IMR-90 (cell line): ENCODE measurements around the gene CCDC50. TPM values are rescaled to one million over a fixed set of nuclear protein-coding genes. Genes with fewer than 3 reads are reported as not detected.
A peak's percentile ranks its signal among the peaks of the same experiment; 100 is the strongest.

Source experiments
- ATAC-seq: fragments of 200-7000 bp; cut with Tn5 transposase; 2 replicates; pipeline ENCODE4 v1.9.1; 2020; ENCODE audit warnings: low read depth, mild to moderate bottlenecking, moderate library complexity
- BruUV-seq: library from RNA; stranded (reverse); fragments of 400-500 nt; replicated peaks from 2 replicates; lab custom pipeline; 2021; lab: Mats Ljungman, UMichigan
- CTCF ChIA-PET: fragments of 300-600 bp; formaldehyde crosslinking; extraction: SDS; loops from one replicate; lab custom pipeline; 2021; ENCODE audit warnings: antibody characterized with exemption; lab: Yijun Ruan, JAX
- POLR2A ChIA-PET: fragments of 300-600 bp; sonication (Branson Sonifier 250); formaldehyde crosslinking; loops from one replicate; lab custom pipeline; 2022; ENCODE audit warnings: antibody characterized with exemption; ENCODE audit not compliant: unreplicated experiment; lab: Charles Lee
- DNase-seq: peaks from one replicate; pipeline ENCODE4 v3.0.0; 2013
- H2AFZ ChIP-seq: replicated peaks from 2 replicates; pipeline ENCODE3; 2013; ENCODE audit warnings: low read length, mild to moderate bottlenecking; ENCODE audit not compliant: poor library complexity
- H2AK5ac ChIP-seq: 2 replicates; pipeline ENCODE4 v1.6.1; 2013; ENCODE audit warnings: low read depth, low read length, inconsistent platforms
- H2AK9ac ChIP-seq: replicated peaks from 2 replicates; pipeline ENCODE3; 2013; ENCODE audit warnings: mild to moderate bottlenecking, low read depth, low read length, moderate library complexity; ENCODE audit not compliant: poor library complexity
- H2BK120ac ChIP-seq: 2 replicates; pipeline ENCODE4 v1.6.1; 2013; ENCODE audit warnings: low read depth, low read length, inconsistent platforms
- H2BK15ac ChIP-seq: 3 replicates; pipeline ENCODE4 v1.6.1; 2013; ENCODE audit warnings: low read depth, low read length, inconsistent platforms
- H2BK20ac ChIP-seq: 2 replicates; pipeline ENCODE4 v1.6.1; 2013; ENCODE audit warnings: low read depth, mild to moderate bottlenecking, inconsistent platforms, low read length, moderate library complexity
- H2BK5ac ChIP-seq: 2 replicates; pipeline ENCODE4 v1.6.1; 2013; ENCODE audit warnings: mild to moderate bottlenecking, low read depth, low read length, inconsistent platforms; ENCODE audit not compliant: poor library complexity, severe bottlenecking
- H3K14ac ChIP-seq: replicated peaks from 2 replicates; pipeline ENCODE4 v1.6.1; 2013; ENCODE audit warnings: low read depth, low read length, inconsistent platforms
- H3K18ac ChIP-seq: 2 replicates; pipeline ENCODE4 v1.6.1; 2013; ENCODE audit warnings: low read depth, low read length, control low read depth
- H3K23ac ChIP-seq: 2 replicates; pipeline ENCODE4 v1.6.1; 2013; ENCODE audit warnings: low read depth, low read length, inconsistent platforms
- H3K27ac ChIP-seq: 2 replicates; pipeline ENCODE4 v1.5.1; 2013; ENCODE audit warnings: mild to moderate bottlenecking, control low read depth, low read length; ENCODE audit not compliant: insufficient read depth
- H3K27me3 ChIP-seq: 2 replicates; pipeline ENCODE4 v1.6.1; 2013; ENCODE audit warnings: low read length; ENCODE audit not compliant: control insufficient read depth, insufficient read depth
- H3K36me3 ChIP-seq: 2 replicates; pipeline ENCODE4 v1.6.1; 2013; ENCODE audit warnings: low read length, mixed read lengths; ENCODE audit not compliant: control insufficient read depth, insufficient read depth
- H3K4ac ChIP-seq: 2 replicates; pipeline ENCODE4 v1.6.1; 2013; ENCODE audit warnings: low read depth, low read length, inconsistent platforms
- H3K4me1 ChIP-seq: 2 replicates; pipeline ENCODE4 v1.6.1; 2013; ENCODE audit warnings: low read length, mixed read lengths; ENCODE audit not compliant: control insufficient read depth, insufficient read depth
- H3K4me2 ChIP-seq: 2 replicates; pipeline ENCODE4 v1.6.1; 2013; ENCODE audit warnings: low read depth, mild to moderate bottlenecking, control low read depth, low read length, moderate library complexity
- H3K4me3 ChIP-seq: 2 replicates; pipeline ENCODE4 v1.5.1; 2013; ENCODE audit warnings: low read depth, mild to moderate bottlenecking, control low read depth, low read length, moderate library complexity; ENCODE audit not compliant: insufficient read depth
- H3K56ac ChIP-seq: 2 replicates; pipeline ENCODE4 v1.6.1; 2013; ENCODE audit warnings: low read length, inconsistent platforms; ENCODE audit not compliant: insufficient read depth; ENCODE audit errors: extremely low read depth
- H3K79me1 ChIP-seq, 2 experiments: 2 replicates each; pipeline ENCODE4 v1.6.1; 2013; ENCODE audit warnings: low read length in 2 of 2, inconsistent platforms in 1 of 2, low read depth in 1 of 2
- H3K9ac ChIP-seq: 2 replicates; pipeline ENCODE4 v1.6.1; 2013; ENCODE audit warnings: low read depth, low read length, control low read depth
- H3K9me1 ChIP-seq: 2 replicates; pipeline ENCODE4 v1.6.1; 2013; ENCODE audit warnings: low read length, inconsistent platforms; ENCODE audit not compliant: insufficient read depth
- H3K9me3 ChIP-seq: 2 replicates; pipeline ENCODE4 v1.6.1; 2013; ENCODE audit warnings: low read length; ENCODE audit not compliant: control insufficient read depth, insufficient read depth
- H4K20me1 ChIP-seq: 2 replicates; pipeline ENCODE4 v1.6.1; 2013; ENCODE audit warnings: low read length, inconsistent platforms; ENCODE audit not compliant: insufficient read depth
- H4K5ac ChIP-seq: 2 replicates; pipeline ENCODE4 v1.6.1; 2013; ENCODE audit warnings: mild to moderate bottlenecking, low read depth, low read length, control low read depth
- H4K8ac ChIP-seq, 2 experiments: 2 replicates each; pipeline ENCODE4 v1.6.1; 2013; ENCODE audit warnings: low read depth in 2 of 2, low read length in 2 of 2, control low read depth in 1 of 2, inconsistent platforms in 1 of 2
- H4K91ac ChIP-seq: 2 replicates; pipeline ENCODE4 v1.6.1; 2013; ENCODE audit warnings: low read depth, low read length, inconsistent platforms; ENCODE audit not compliant: insufficient read depth
- BHLHE40 ChIP-seq: fragments of 150-350 bp; IDR thresholded peaks from 2 replicates; pipeline ENCODE4 v1.6.1; 2016; ENCODE audit warnings: mild to moderate bottlenecking, low read depth, low read length
- CEBPB ChIP-seq: IDR thresholded peaks from 2 replicates; pipeline ENCODE4 v1.6.1; 2012; ENCODE audit warnings: low read depth, low read length, improper control_type of control experiment
- CHD1 ChIP-seq: IDR thresholded peaks from 2 replicates; pipeline ENCODE4 v1.6.1; 2012; ENCODE audit warnings: low read depth, low read length, improper control_type of control experiment
- FOS ChIP-seq: fragments of 150-350 bp; IDR thresholded peaks from 2 replicates; pipeline ENCODE4 v1.6.1; 2016; ENCODE audit warnings: low read depth, low read length
- MAFK ChIP-seq: IDR thresholded peaks from 2 replicates; pipeline ENCODE4 v1.6.1; 2012; ENCODE audit warnings: low read depth, low read length, improper control_type of control experiment
- MAZ ChIP-seq: IDR thresholded peaks from 2 replicates; pipeline ENCODE4 v1.6.1; 2012; ENCODE audit warnings: low read depth, mild to moderate bottlenecking, low read length, improper control_type of control experiment, moderate library complexity, borderline replicate concordance
- MXI1 ChIP-seq: IDR thresholded peaks from 2 replicates; pipeline ENCODE4 v1.6.1; 2012; ENCODE audit warnings: low read depth, mild to moderate bottlenecking, low read length, moderate library complexity, borderline replicate concordance
- NFE2L2 ChIP-seq: fragments of 150-350 bp; IDR thresholded peaks from 2 replicates; pipeline ENCODE4 v1.6.1; 2016; ENCODE audit warnings: low read depth, mild to moderate bottlenecking, low read length
- POLR2A ChIP-seq: IDR thresholded peaks from 2 replicates; pipeline ENCODE4 v1.6.1; 2012; ENCODE audit warnings: mild to moderate bottlenecking, low read depth, low read length
- RAD21 ChIP-seq: IDR thresholded peaks from 2 replicates; pipeline ENCODE4 v1.6.1; 2012; ENCODE audit warnings: low read length, improper control_type of control experiment
- RCOR1 ChIP-seq: IDR thresholded peaks from 2 replicates; pipeline ENCODE4 v1.6.1; 2012; ENCODE audit warnings: mild to moderate bottlenecking, low read length, improper control_type of control experiment; ENCODE audit not compliant: insufficient replicate concordance
- RFX5 ChIP-seq: IDR thresholded peaks from 2 replicates; pipeline ENCODE4 v1.8.0; 2012; ENCODE audit warnings: low read depth, mild to moderate bottlenecking, low read length, moderate library complexity
- SMC3 ChIP-seq: fragments of 150-350 bp; IDR thresholded peaks from 2 replicates; pipeline ENCODE4 v1.6.1; 2016; ENCODE audit warnings: low read depth, mild to moderate bottlenecking, antibody characterized with exemption, low read length, moderate library complexity
- USF2 ChIP-seq: fragments of 150-350 bp; IDR thresholded peaks from 2 replicates; pipeline ENCODE4 v1.6.1; 2017; ENCODE audit warnings: mild to moderate bottlenecking, antibody characterized with exemption, low read length, low read depth
- WGBS, 2 experiments: methylation state at CpG; one replicate each; pipeline versions ENCODE4 v1.1.5 to v1.1.7; 2013; ENCODE audit warnings: missing lambda C conversion rate in 2 of 2; ENCODE audit not compliant: insufficient read length in 1 of 2; ENCODE audit errors: extremely low coverage in 2 of 2; 5-methylcytosine and 5-hydroxymethylcytosine counted together
- dilution Hi-C: fragments of 300-500 bp; cut with HindIII; formaldehyde crosslinking; loops from one replicate; pipeline ENCODE4 v1.14.3; 2018; ENCODE audit warnings: low sequenced_read_pairs; ENCODE audit not compliant: unreplicated experiment
- in situ Hi-C: fragments of 300-500 bp; cut with MboI; formaldehyde crosslinking; loops from 3 replicates; pipeline ENCODE4 v1.14.3; 2019; ENCODE audit warnings: low sequenced_read_pairs, inconsistent platforms, mixed read lengths
- intact Hi-C: fragments of 100-400 bp; cut with micrococcal nuclease; formaldehyde crosslinking; loops from 2 replicates; pipeline ENCODE4 v1.10.0; 2022
- polyA plus RNA-seq, 3 experiments: library from polyadenylated mRNA; depleted of rRNA; stranded (reverse); fragments of >200 nt; gene quantifications; 2 replicates each; pipeline ENCODE4 v1.2.3, GENCODE V29; 2012; ENCODE audit warnings: low replicate concordance in 1 of 3
- total RNA-seq: library from RNA; depleted of rRNA; stranded (reverse); fragments of >200 nt; gene quantifications from 2 replicates; pipeline ENCODE4 v1.2.3, GENCODE V29; 2012
- TF ChIP-seq, protein P1 (sequence below): conservative IDR thresholded peaks from 2 replicates; pipeline ENCODE4 v1.5.1; 2012; ENCODE audit warnings: mild to moderate bottlenecking, low read depth, low read length, improper control_type of control experiment
- TF ChIP-seq, protein P2 (sequence below): fragments of 150-350 bp; IDR thresholded peaks from 2 replicates; pipeline ENCODE4 v1.6.1; 2016; ENCODE audit warnings: low read depth, mild to moderate bottlenecking, low read length, moderate library complexity, borderline replicate concordance

CCDC50 gene
- total and polyA plus RNA-seq, 2 of the 4 experiments (the other 2 are of a cell fraction) = 59.0 to 63.1 TPM

DNA sequence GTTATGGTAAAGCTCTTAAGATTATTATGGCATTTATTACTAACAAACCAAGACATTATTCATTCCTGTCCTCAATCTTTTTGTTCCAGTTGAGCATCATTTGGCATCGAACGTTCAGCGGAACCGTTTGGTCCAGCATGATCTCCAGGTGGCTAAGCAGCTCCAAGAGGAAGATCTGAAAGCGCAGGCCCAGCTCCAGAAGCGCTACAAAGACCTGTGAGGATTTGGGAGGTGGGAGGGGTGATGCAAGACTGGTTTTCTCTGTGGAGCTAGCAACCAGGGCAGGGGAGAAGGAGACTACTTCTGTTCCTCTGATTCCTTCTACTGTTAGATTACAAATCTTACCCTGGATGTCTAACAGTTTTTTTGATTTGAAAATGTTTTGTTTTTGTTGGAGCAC, 28.7 kb downstream of the CCDC50 start:
- ChIA-PET CTCF (interaction anchor here (0.6 kb wide), 1 partner anchor 1243 kb away, joined by 6 read pairs; no protein-coding TSS in a partner anchor), POLR2A (no interaction called here)
- H2AK5ac ChIP-seq = no peak overlapping the region
- H3K23ac ChIP-seq = no peak overlapping the region; the same call in 1 of the 2 replicates
- no peaks in the 10 kb centered on the region for H3K27me3 ChIP-seq
- peaks cover 43 to 65% of the 10 kb centered on the region in 2 experiments for H3K79me1 ChIP-seq
- H2BK5ac ChIP-seq = no peak overlapping the region
- peak overlapping the region; percentile 23; the same call in 1 of the 2 replicates for H3K4ac ChIP-seq
- peaks cover 27% of the 10 kb centered on the region for H3K36me3 ChIP-seq
- intact Hi-C loops (no loop called here), in situ Hi-C loops (no loop called here), dilution Hi-C loops (no loop called here)
- peaks cover 17% of the 10 kb centered on the region for H3K4me1 ChIP-seq
- no peak overlapping the region for H3K27ac ChIP-seq
- no peak overlapping the region for H3K9ac ChIP-seq
- 0 out of 2 replicates have a peak overlapping the region, but pooled peaks have one; percentile 5 for H2BK20ac ChIP-seq
- no TSS peak for BruUV-seq
- ATAC-seq (no peak), DNase-seq (no peak)
- no peak overlapping the region for H3K4me2 ChIP-seq
- no peak overlapping the region for H3K4me3 ChIP-seq
- H2BK120ac ChIP-seq = no peak overlapping the region
- H3K9me1 ChIP-seq = peaks cover 20% of the 10 kb centered on the region
- no peak overlapping the region for H3K18ac ChIP-seq
- H2AFZ ChIP-seq = no peak overlapping the region
- no peak for TF ChIP-seq POLR2A
- no peak for TF ChIP-seq MAZ
- no peak for TF ChIP-seq MXI1
- TF ChIP-seq RFX5 = no peak
- no peak for TF ChIP-seq CEBPB
- TF ChIP-seq RCOR1 = no peak
- TF ChIP-seq, protein P1, sequence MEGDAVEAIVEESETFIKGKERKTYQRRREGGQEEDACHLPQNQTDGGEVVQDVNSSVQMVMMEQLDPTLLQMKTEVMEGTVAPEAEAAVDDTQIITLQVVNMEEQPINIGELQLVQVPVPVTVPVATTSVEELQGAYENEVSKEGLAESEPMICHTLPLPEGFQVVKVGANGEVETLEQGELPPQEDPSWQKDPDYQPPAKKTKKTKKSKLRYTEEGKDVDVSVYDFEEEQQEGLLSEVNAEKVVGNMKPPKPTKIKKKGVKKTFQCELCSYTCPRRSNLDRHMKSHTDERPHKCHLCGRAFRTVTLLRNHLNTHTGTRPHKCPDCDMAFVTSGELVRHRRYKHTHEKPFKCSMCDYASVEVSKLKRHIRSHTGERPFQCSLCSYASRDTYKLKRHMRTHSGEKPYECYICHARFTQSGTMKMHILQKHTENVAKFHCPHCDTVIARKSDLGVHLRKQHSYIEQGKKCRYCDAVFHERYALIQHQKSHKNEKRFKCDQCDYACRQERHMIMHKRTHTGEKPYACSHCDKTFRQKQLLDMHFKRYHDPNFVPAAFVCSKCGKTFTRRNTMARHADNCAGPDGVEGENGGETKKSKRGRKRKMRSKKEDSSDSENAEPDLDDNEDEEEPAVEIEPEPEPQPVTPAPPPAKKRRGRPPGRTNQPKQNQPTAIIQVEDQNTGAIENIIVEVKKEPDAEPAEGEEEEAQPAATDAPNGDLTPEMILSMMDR = no peak
- no peak for TF ChIP-seq SMC3
- no peak for TF ChIP-seq BHLHE40
- no peak for TF ChIP-seq RAD21
- no peak for TF ChIP-seq FOS
- no peak for TF ChIP-seq MAFK
- no peak for TF ChIP-seq CHD1
- TF ChIP-seq USF2 = no peak
- TF ChIP-seq NFE2L2 = no peak
- TF ChIP-seq, protein P2, sequence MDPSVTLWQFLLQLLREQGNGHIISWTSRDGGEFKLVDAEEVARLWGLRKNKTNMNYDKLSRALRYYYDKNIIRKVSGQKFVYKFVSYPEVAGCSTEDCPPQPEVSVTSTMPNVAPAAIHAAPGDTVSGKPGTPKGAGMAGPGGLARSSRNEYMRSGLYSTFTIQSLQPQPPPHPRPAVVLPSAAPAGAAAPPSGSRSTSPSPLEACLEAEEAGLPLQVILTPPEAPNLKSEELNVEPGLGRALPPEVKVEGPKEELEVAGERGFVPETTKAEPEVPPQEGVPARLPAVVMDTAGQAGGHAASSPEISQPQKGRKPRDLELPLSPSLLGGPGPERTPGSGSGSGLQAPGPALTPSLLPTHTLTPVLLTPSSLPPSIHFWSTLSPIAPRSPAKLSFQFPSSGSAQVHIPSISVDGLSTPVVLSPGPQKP = no peak
- peak overlapping the region; percentile 54; the same call in 1 of the 2 replicates for H3K14ac ChIP-seq
- no peak overlapping the region for H2AK9ac ChIP-seq
- no peak overlapping the region for H4K5ac ChIP-seq
- H2BK15ac ChIP-seq = no peak overlapping the region
- no peak overlapping the region for H4K91ac ChIP-seq
- no CpG with 5 or more reads among the region's 6 CpGs for WGBS, 2 experiments
- H4K8ac ChIP-seq = no peak overlapping the region
- H3K56ac ChIP-seq = no peak overlapping the region
- peaks cover 9% of the 10 kb centered on the region; the same call in 1 of the 2 replicates for H4K20me1 ChIP-seq
- no peaks in the 10 kb centered on the region for H3K9me3 ChIP-seq
